ENCODE measurements around the gene TRO. TPM values are rescaled to one million over a fixed set of nuclear protein-coding genes. Genes with fewer than 3 reads are reported as not detected.

The TRO gene
- total RNA-seq, 2 experiments from 2014 or later = 4.0 to 5.2 TPM

- POLR2A ChIA-PET = no interaction called here
- Mint-ChIP-seq H3K36me3 (ENCODE audit: low read depth) (no peaks in the 10 kb centered on the region), H3K9me3 (no peaks in the 10 kb centered on the region), H3K4me1 (ENCODE audit: low read depth) (peaks cover 11% of the 10 kb centered on the region), H3K27ac (peak overlapping the region; percentile 48), H3K27me3 (no peaks in the 10 kb centered on the region), H3K4me3 (peak overlapping the region; percentile 80)
- TF ChIP-seq CTCF (IDR thresholded peaks at IDR 0.05) = no peak
- intact Hi-C loops (cut with micrococcal nuclease) = no loop called here
- DNase-seq (peak; percentile 56), ATAC-seq (peak; percentile 62)
- CTCF ChIA-PET = no interaction called here
Observed at GRCh38 chrX:54921427-54922021, 900 bp downstream of the TRO start.

- CTCF ChIA-PET = no interaction called here
- POLR2A ChIA-PET = no interaction called here
- no peak for DNase-seq
- no peaks in the 10 kb centered on the region for H3K36me3 Mint-ChIP-seq (ENCODE audit: low read depth)
- no peak overlapping the region for H3K27ac Mint-ChIP-seq
- ATAC-seq = no peak
- H3K27me3 Mint-ChIP-seq = no peaks in the 10 kb centered on the region
- no peak overlapping the region for H3K4me3 Mint-ChIP-seq
- no peak for TF ChIP-seq CTCF (IDR thresholded peaks at IDR 0.05)
- intact Hi-C loops (cut with micrococcal nuclease) = no loop called here
- peaks cover 11% of the 10 kb centered on the region for H3K4me1 Mint-ChIP-seq (ENCODE audit: low read depth)
- H3K9me3 Mint-ChIP-seq = no peaks in the 10 kb centered on the region
Observed at GRCh38 chrX:54922547-54922946, 1.9 kb downstream of the TRO start.

- Mint-ChIP-seq H3K9me3 (no peaks in the 10 kb centered on the region), H3K36me3 (ENCODE audit: low read depth) (no peaks in the 10 kb centered on the region)
- intact Hi-C loops (cut with micrococcal nuclease) = no loop called here
Observed at GRCh38 chrX:54923376-54923775, 2.8 kb downstream of the TRO start.

GRCh38 chrX:54926978-54927377 lies 6.4 kb downstream of the TRO start:
- ChIA-PET POLR2A (no interaction called here), CTCF (no interaction called here)
- no peaks in the 10 kb centered on the region for H3K27me3 Mint-ChIP-seq
- H3K4me1 Mint-ChIP-seq (ENCODE audit: low read depth) = peaks cover 2% of the 10 kb centered on the region
- no peaks in the 10 kb centered on the region for H3K36me3 Mint-ChIP-seq (ENCODE audit: low read depth)
- H3K9me3 Mint-ChIP-seq = no peaks in the 10 kb centered on the region
- DNase-seq (no peak), ATAC-seq (no peak)
- no peak overlapping the region for H3K4me3 Mint-ChIP-seq
- no peak for TF ChIP-seq CTCF (IDR thresholded peaks at IDR 0.05)
- intact Hi-C loops (cut with micrococcal nuclease) = no loop called here
- no peak overlapping the region for H3K27ac Mint-ChIP-seq

More at GRCh38 chrX:54923376-54923775, 2.8 kb downstream of the TRO start:
- CTCF ChIA-PET = no interaction called here
- no peak overlapping the region for H3K4me3 Mint-ChIP-seq
- no peak overlapping the region for H3K27ac Mint-ChIP-seq
- TF ChIP-seq CTCF (IDR thresholded peaks at IDR 0.05) = no peak
- POLR2A ChIA-PET = no interaction called here
- no peaks in the 10 kb centered on the region for H3K27me3 Mint-ChIP-seq
- ATAC-seq (no peak), DNase-seq (no peak)
- H3K4me1 Mint-ChIP-seq (ENCODE audit: low read depth) = peaks cover 11% of the 10 kb centered on the region

- Mint-ChIP-seq H3K4me3 (no peak overlapping the region), H3K36me3 (ENCODE audit: low read depth) (no peaks in the 10 kb centered on the region), H3K27ac (no peak overlapping the region), H3K9me3 (no peaks in the 10 kb centered on the region), H3K4me1 (ENCODE audit: low read depth) (no peaks in the 10 kb centered on the region), H3K27me3 (no peaks in the 10 kb centered on the region)
- no peak for ATAC-seq
- no peak for DNase-seq
- ChIA-PET CTCF (interaction anchor here (0.7 kb wide), 1 partner anchor 128 kb away, joined by 3 read pairs; no protein-coding TSS in a partner anchor), POLR2A (no interaction called here)
- TF ChIP-seq CTCF (IDR thresholded peaks at IDR 0.05) = no peak
- intact Hi-C loops (cut with micrococcal nuclease) = no loop called here
Observed at GRCh38 chrX:54928876-54929275, 8.3 kb downstream of the TRO start.
